A673 (cell line): ENCODE measurements around the gene FERD3L. TPM values are rescaled to one million over a fixed set of nuclear protein-coding genes. Genes with fewer than 3 reads are reported as not detected.

Experiments
- BruUV-seq: library from RNA; stranded (reverse); fragments of 400-500 nt; replicated peaks from 2 replicates; lab custom pipeline; 2021; lab: Mats Ljungman, UMichigan
- CTCF ChIA-PET: fragments of 300-600 bp; sonication (Branson Sonifier 250); formaldehyde crosslinking; loops from one replicate; lab custom pipeline; 2022; ENCODE audit warnings: antibody characterized with exemption; lab: Charles Lee
- POLR2A ChIA-PET: fragments of 300-600 bp; sonication (Branson Sonifier 250); formaldehyde crosslinking; loops from one replicate; lab custom pipeline; 2022; ENCODE audit warnings: antibody characterized with exemption; ENCODE audit not compliant: low non-redundant PET; lab: Charles Lee
- DNase-seq: peaks from one replicate; pipeline ENCODE4 v3.0.0-alpha.2; 2015; ENCODE audit warnings: low spot score
- H3K27ac ChIP-seq: fragments of 200-600 bp; sonication (generic); 2 replicates; pipeline ENCODE4 v1.5.1; 2016; ENCODE audit warnings: mixed run types, low read depth, mild to moderate bottlenecking, mixed read lengths, antibody characterized with exemption, low read length; ENCODE audit not compliant: poor library complexity, severe bottlenecking
- H3K27me3 ChIP-seq: fragments of 200-600 bp; sonication (generic); replicated peaks from 2 replicates; pipeline ENCODE4 v1.6.1; 2017; ENCODE audit warnings: mixed run types, low read depth, mild to moderate bottlenecking, mixed read lengths, antibody characterized with exemption, low read length; ENCODE audit not compliant: insufficient read depth, poor library complexity
- H3K36me3 ChIP-seq: fragments of 200-600 bp; sonication (generic); 2 replicates; pipeline ENCODE4 v1.6.1; 2016; ENCODE audit warnings: mixed run types, mild to moderate bottlenecking, mixed read lengths, antibody characterized with exemption, low read length; ENCODE audit not compliant: insufficient read depth, poor library complexity, severe bottlenecking
- H3K4me1 ChIP-seq: fragments of 200-600 bp; sonication (generic); 2 replicates; pipeline ENCODE4 v1.6.1; 2017; ENCODE audit warnings: mixed run types, mild to moderate bottlenecking, mixed read lengths, antibody characterized with exemption, low read length; ENCODE audit not compliant: insufficient read depth, poor library complexity, severe bottlenecking
- H3K4me3 ChIP-seq: fragments of 200-600 bp; sonication (generic); 2 replicates; pipeline ENCODE4 v1.5.1; 2016; ENCODE audit warnings: low read depth, mixed run types, mild to moderate bottlenecking, mixed read lengths, low read length; ENCODE audit not compliant: poor library complexity, severe bottlenecking
- H3K9me3 ChIP-seq: fragments of 200-600 bp; sonication (generic); 2 replicates; pipeline ENCODE4 v1.6.1; 2016; ENCODE audit warnings: mixed run types, low read depth, mild to moderate bottlenecking, mixed read lengths, antibody characterized with exemption, low read length; ENCODE audit not compliant: poor library complexity, severe bottlenecking
- EZH2 ChIP-seq: fragments of 200-600 bp; sonication (generic); IDR thresholded peaks from 2 replicates; pipeline ENCODE4 v1.6.1; 2017; ENCODE audit warnings: borderline replicate concordance, low read depth, mild to moderate bottlenecking, mixed read lengths, antibody characterized with exemption, low read length; ENCODE audit not compliant: poor library complexity, severe bottlenecking
- intact Hi-C: fragments of 100-400 bp; cut with micrococcal nuclease; formaldehyde crosslinking; loops from one replicate; pipeline ENCODE4 v1.10.0; 2022; ENCODE audit not compliant: unreplicated experiment
- total RNA-seq: library from RNA; stranded (reverse); gene quantifications from 2 replicates; pipeline ENCODE4 v1.2.3, GENCODE V29; 2021
- TF ChIP-seq, protein P1 (sequence below): fragments of 300-800, 200-600 bp; sonication (generic); conservative IDR thresholded peaks from 2 replicates; pipeline ENCODE4 v1.5.1; 2017; ENCODE audit warnings: low read depth, mild to moderate bottlenecking, antibody characterized with exemption, low read length, moderate library complexity, mixed read lengths

FERD3L gene
- total RNA-seq, 1 experiment from 2014 or later: not detected

DNA sequence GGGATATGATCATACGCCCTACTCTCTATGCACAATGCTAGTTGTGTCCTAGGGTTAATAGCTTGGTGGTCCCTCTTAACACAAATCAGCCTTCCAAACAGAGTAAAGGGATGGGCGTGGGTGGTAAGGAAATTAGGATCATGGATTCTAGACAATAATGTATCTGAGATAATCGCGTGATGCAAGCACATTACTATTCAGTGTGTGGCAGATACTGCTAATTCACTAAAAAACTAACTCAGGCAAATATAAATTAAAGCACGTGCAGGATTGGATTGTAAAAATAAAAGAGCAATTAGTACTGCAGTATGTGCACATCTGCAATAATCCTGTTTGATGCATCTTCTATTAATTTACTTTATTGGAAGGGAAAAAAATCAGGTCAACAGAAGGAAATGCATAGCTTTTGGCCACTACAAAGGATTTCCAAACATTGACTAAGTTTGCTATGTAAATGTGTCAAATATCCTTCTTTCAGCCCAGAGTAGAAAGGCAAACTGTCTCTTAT lies 49.8 kb downstream of the FERD3L start:
- TF ChIP-seq EZH2: no peak
- TF ChIP-seq, protein P1, sequence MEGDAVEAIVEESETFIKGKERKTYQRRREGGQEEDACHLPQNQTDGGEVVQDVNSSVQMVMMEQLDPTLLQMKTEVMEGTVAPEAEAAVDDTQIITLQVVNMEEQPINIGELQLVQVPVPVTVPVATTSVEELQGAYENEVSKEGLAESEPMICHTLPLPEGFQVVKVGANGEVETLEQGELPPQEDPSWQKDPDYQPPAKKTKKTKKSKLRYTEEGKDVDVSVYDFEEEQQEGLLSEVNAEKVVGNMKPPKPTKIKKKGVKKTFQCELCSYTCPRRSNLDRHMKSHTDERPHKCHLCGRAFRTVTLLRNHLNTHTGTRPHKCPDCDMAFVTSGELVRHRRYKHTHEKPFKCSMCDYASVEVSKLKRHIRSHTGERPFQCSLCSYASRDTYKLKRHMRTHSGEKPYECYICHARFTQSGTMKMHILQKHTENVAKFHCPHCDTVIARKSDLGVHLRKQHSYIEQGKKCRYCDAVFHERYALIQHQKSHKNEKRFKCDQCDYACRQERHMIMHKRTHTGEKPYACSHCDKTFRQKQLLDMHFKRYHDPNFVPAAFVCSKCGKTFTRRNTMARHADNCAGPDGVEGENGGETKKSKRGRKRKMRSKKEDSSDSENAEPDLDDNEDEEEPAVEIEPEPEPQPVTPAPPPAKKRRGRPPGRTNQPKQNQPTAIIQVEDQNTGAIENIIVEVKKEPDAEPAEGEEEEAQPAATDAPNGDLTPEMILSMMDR: no peak
- Histone ChIP-seq H3K27ac (no peak overlapping the region), H3K9me3 (no peaks in the 10 kb centered on the region), H3K4me3 (no peak overlapping the region), H3K27me3 (no peaks in the 10 kb centered on the region), H3K4me1 (peaks cover 21% of the 10 kb centered on the region), H3K36me3 (no peaks in the 10 kb centered on the region)
- intact Hi-C loops: no loop called here
- ChIA-PET CTCF (no interaction called here), POLR2A (no interaction called here)
- DNase-seq: no peak
- BruUV-seq: no TSS peak

Other genes starting within 250 kb of the FERD3L start
- 37.6 and 41.6 TPM in 2 replicates for gene TWIST1, start 27.8 kb downstream of the FERD3L start, total RNA-seq